Measurements from ENCODE around the gene GATB. TPM values are rescaled to one million over a fixed set of nuclear protein-coding genes. Genes with fewer than 3 reads are reported as not detected.

Gene GATB
- total RNA-seq, 1 donor from 2014 or later, result 18.0 TPM

DNA sequence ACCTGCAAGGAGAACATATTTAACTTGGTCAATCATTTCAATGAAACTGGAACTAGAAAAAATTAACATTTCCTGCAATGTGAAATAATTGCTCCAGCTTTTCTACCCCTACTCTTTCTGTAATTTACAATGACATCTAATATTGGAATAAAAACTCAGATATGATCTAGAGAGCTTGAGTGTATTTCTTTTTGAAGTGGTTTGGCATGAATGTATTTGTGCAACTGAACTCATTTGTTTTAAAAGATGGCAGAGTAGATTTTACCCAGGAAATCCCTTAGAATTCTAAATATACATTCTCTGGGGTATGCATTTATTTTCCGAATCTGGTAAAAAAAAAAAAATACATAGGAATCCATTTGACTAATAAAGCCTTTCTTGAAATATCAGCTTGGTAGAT, 21.5 kb upstream of the GATB start:
- H3K27ac Mint-ChIP-seq (ENCODE audit: unreplicated experiment), result no peak overlapping the region
- H3K9me3 Mint-ChIP-seq (ENCODE audit: unreplicated experiment), result no peaks in the 10 kb centered on the region
- no peaks in the 10 kb centered on the region for H3K36me3 Mint-ChIP-seq (ENCODE audit: unreplicated experiment)
- no peaks in the 10 kb centered on the region for H3K4me1 Mint-ChIP-seq (ENCODE audit: unreplicated experiment)
- H3K27me3 Mint-ChIP-seq (ENCODE audit: unreplicated experiment), result peaks cover 48% of the 10 kb centered on the region
- no peak overlapping the region for H3K4me3 Mint-ChIP-seq (ENCODE audit: unreplicated experiment)
- DNase-seq (ENCODE audit: extremely low spot score, unreplicated experiment), result no peak
- no peak for TF ChIP-seq CTCF (IDR thresholded peaks at IDR 0.05)

- H3K9me3 Mint-ChIP-seq (ENCODE audit: unreplicated experiment), result no peaks in the 10 kb centered on the region
- peaks cover 52% of the 10 kb centered on the region for H3K27me3 Mint-ChIP-seq (ENCODE audit: unreplicated experiment)
- H3K36me3 Mint-ChIP-seq (ENCODE audit: unreplicated experiment), result no peaks in the 10 kb centered on the region
- no peaks in the 10 kb centered on the region for H3K4me1 Mint-ChIP-seq (ENCODE audit: unreplicated experiment)
- no peak overlapping the region for H3K27ac Mint-ChIP-seq (ENCODE audit: unreplicated experiment)
- no peak for TF ChIP-seq CTCF (IDR thresholded peaks at IDR 0.05)
- no peak for DNase-seq (ENCODE audit: extremely low spot score, unreplicated experiment)
- H3K4me3 Mint-ChIP-seq (ENCODE audit: unreplicated experiment), result no peak overlapping the region
Measured at GRCh38 chr4:151781026-151781425, 20.2 kb upstream of the GATB start.

- Mint-ChIP-seq H3K4me1 (ENCODE audit: unreplicated experiment) (no peaks in the 10 kb centered on the region), H3K27ac (ENCODE audit: unreplicated experiment) (no peak overlapping the region), H3K27me3 (ENCODE audit: unreplicated experiment) (peaks cover 37% of the 10 kb centered on the region), H3K4me3 (ENCODE audit: unreplicated experiment) (no peak overlapping the region), H3K36me3 (ENCODE audit: unreplicated experiment) (no peaks in the 10 kb centered on the region), H3K9me3 (ENCODE audit: unreplicated experiment) (peaks cover 20% of the 10 kb centered on the region)
- no peak for DNase-seq (ENCODE audit: extremely low spot score, unreplicated experiment)
- no peak for TF ChIP-seq CTCF (IDR thresholded peaks at IDR 0.05)
Measured at GRCh38 chr4:151777471-151777870, 16.7 kb upstream of the GATB start.

DNA sequence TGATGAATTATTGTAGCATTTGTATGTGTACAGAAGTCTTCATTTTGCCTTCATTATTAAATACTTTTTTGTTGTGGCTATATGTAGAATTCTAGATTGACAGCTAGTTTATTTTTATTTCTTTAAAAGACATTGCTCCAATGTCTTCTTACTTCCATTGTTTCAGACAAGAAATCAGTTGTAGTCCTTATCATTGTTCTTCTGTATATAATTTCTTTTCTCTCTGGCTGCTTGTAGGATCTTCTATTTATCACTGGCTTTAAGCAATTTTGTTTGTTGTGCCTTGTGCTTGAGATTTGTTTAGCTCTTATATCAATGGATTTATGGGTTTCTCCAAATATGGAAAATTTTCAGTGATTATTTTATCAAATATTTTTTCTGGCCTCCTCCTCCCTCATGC, 13.5 kb upstream of the GATB start:
- Mint-ChIP-seq H3K36me3 (ENCODE audit: unreplicated experiment) (no peaks in the 10 kb centered on the region), H3K27me3 (ENCODE audit: unreplicated experiment) (peaks cover 23% of the 10 kb centered on the region), H3K4me1 (ENCODE audit: unreplicated experiment) (no peaks in the 10 kb centered on the region), H3K9me3 (ENCODE audit: unreplicated experiment) (peaks cover 20% of the 10 kb centered on the region), H3K27ac (ENCODE audit: unreplicated experiment) (no peak overlapping the region), H3K4me3 (ENCODE audit: unreplicated experiment) (no peak overlapping the region)
- no peak for TF ChIP-seq CTCF (IDR thresholded peaks at IDR 0.05)
- no peak for DNase-seq (ENCODE audit: extremely low spot score, unreplicated experiment)

DNA sequence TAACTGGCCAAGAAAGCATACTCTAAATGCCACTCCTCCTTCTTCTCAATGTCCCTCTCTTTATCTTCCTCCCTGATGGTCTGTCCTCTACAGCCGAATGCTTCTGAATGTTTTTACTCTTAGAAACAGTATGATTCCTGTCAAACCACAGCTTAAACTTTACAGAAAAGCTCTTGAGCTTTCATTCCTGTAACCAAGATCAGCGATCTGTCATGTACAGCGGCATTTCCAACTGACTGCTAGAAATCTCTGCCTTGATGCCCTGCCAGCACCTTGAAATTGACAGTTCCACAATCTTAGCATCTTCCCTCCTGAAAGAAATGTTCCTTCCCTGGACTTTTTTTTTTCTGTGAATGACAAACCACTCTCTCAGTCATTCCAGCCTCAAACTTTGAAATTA, 11.5 kb upstream of the GATB start:
- no peak for DNase-seq (ENCODE audit: extremely low spot score, unreplicated experiment)
- H3K9me3 Mint-ChIP-seq (ENCODE audit: unreplicated experiment), result peaks cover 20% of the 10 kb centered on the region
- no peak for TF ChIP-seq CTCF (IDR thresholded peaks at IDR 0.05)
- H3K4me3 Mint-ChIP-seq (ENCODE audit: unreplicated experiment), result no peak overlapping the region
- H3K4me1 Mint-ChIP-seq (ENCODE audit: unreplicated experiment), result no peaks in the 10 kb centered on the region
- peaks cover 32% of the 10 kb centered on the region for H3K27me3 Mint-ChIP-seq (ENCODE audit: unreplicated experiment)
- H3K36me3 Mint-ChIP-seq (ENCODE audit: unreplicated experiment), result no peaks in the 10 kb centered on the region
- H3K27ac Mint-ChIP-seq (ENCODE audit: unreplicated experiment), result no peak overlapping the region
